GM19099 (cell line): Measurements from ENCODE around the gene MAP4K5.

Source experiments
- POLR2A ChIP-seq: IDR thresholded peaks from 3 replicates; pipeline ENCODE4 v1.6.1; 2011; ENCODE audit warnings: low read depth; ENCODE audit not compliant: insufficient read length; ENCODE audit errors: extremely low read depth

The MAP4K5 gene

DNA sequence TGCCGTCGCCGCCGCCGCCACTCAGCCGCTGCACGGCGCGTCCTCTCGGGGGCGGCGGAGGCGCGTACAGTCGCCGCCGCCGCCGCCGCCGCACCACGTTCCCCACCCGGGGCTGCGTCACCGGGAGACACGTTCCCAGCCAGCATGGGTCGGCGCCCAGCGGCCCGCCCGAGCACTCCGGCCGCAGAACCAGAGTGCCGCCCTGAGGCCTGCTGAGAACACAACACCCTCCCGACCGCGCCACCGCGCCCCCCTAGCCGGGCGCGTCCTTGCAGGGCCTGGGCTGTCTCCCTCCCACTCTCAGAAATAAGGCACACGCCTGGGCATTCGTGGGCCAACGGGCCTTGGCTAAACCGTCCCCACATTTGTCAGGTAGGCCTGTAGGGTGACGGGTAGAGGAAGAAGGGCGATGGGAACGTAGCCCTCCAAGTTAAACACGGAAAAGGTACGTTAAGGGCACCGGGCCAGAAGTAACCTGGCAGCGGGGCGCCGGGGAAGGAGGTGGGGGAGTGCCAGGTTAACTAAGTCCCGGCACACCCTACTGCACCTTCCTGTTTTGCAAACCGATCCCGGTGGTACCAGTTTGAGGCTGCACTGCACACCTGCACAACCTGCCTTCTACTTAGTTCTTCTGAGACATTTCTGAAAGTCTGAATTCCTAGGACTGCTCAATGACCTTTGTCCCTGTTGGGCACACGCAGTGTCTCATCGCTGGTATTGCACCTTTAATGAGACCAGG lies at the start of gene MAP4K5:
MAP4K5 (minus strand) TSS at position 68 of the 739 bp plus-strand sequence. CDS start 520 bp downstream, outside the sequence.
- peak; percentile 67 for TF ChIP-seq POLR2A

DNA sequence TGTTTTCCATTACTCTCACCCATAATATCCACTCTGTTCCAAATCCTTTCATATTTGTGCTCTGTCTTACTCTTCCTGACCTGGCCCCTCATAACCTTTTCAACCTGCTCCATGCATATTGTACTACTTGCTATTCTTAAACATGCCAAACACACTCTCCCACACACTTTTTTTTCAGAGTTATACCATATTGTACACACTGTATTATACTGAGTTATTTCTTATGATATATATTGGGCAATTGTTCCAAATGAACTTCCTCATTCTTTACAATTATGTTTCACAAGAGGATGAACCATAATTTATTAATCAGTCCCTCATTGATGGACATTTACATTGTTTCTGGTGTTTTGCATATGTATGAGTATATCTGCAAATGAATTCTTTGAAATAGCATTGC lies 46.1 kb upstream of the MAP4K5 start:
- TF ChIP-seq POLR2A, result no peak

DNA sequence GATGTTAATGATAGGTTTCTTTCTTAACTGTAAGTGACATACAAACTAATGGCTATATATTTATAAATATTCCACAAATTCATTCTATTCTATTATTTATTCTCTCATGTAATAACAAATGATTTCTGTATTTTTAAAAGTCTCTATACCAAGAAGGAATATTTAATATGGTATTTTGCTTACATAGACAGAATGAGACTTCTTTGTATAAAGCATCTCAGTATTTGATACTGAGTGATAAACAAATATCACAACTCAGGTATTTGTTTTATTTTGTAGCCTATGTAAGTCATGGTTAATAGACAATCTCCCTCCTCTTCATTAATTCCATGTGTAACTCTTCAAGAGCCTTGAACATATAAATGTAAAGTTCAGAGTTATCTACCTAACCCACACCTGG lies 45.6 kb upstream of the MAP4K5 start:
- TF ChIP-seq POLR2A, result no peak

DNA sequence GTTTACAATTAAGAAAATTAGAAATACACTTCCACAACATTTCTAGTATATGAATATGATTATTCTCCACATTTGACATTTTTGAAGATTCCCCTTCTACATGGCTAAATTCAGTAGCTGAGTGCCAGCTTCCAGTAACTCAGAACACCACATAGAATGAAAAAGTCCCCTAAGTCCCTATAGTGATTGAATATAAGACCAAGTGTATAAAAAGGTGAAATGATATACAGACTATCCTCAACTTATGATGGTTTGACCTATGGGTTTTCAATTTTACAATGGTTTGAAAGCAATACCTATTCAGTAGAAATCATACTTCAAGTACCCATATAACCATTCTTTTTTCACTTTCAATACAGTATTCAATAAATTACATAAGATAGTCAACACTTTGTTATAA lies 43.4 kb upstream of the MAP4K5 start:
- no peak for TF ChIP-seq POLR2A

DNA sequence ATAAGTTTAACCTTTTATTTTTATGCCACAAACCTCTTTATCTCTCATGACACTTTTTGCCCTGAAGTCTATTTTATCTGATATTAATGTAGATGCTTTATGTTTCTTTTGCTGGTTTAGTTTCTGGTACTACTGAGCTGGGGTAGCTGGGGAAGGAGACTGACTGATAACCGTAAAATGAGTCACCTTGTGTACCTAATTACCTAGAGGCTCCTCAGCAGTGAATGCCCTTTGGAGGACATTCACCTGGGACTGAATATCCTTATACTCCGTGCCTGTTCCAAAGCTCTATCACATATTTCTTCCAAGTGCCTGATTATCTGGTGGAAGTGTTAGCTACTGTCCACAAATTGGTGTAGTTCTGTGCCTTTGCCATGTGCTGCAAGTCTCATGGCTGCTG lies 41.5 kb upstream of the MAP4K5 start:
- no peak for TF ChIP-seq POLR2A

DNA sequence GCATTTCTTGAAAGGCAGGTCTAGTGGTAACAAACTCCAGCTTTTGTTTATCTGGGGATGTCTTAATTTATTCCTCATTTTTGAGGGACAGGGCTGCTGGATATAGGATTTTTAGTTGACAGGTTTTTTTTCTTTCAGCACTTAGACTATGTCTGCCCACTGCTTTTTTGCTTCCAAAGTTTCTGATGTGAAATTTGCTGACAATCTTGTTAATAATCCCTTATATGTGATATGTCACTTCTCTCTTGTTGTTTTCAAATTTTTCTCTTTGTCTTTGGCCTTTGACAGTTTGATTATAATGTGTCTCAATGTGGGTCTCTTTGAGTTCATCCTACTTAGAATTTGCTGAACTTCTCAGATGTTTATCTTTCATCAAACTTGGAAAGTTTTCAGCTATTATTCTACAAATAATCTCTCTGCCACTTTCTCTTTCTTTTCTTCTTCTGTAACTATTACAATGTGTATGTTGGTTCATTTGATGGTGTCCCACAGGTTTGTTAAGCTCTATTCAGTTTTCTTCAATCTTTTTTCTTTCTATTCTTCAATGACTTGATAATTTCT lies 37.4 kb upstream of the MAP4K5 start:
- no peak for TF ChIP-seq POLR2A

DNA sequence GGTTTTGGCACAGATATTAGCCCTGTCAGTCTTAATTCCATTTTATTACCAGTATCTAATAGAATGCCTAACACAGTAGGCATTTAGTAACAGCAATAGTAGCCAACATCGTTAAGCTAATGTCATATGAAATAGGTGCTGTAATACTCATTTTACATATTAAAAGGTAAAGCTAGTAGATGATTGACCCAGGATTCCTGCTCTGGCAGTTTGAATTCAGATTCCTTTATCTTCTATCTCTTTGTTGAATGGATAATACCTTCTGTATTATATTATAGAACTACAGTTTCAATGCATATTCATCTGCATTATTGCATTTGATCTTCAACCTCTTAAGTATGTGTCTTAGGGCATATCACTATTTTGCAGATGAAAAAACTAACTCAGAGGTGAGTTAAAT lies 30.5 kb upstream of the MAP4K5 start:
- TF ChIP-seq POLR2A, result no peak

DNA sequence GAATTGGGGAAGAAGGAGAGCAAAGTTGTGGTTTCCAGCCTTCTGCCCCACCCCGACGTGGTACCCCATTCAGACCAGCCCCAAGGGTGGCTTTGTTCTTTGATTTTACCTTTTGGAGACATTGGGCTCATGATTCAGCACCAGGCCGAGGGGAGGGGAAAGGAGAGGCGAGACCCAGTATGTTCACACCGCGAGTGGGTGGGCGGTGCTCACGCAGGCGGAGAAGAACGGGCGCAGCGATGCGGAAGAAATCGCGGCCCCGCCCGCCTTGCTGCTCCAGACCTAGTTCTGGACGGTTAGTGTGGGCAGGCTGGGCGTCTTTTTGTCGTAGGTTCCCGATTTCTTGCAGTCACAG lies 28.5 kb upstream of the MAP4K5 start:
- no peak for TF ChIP-seq POLR2A

DNA sequence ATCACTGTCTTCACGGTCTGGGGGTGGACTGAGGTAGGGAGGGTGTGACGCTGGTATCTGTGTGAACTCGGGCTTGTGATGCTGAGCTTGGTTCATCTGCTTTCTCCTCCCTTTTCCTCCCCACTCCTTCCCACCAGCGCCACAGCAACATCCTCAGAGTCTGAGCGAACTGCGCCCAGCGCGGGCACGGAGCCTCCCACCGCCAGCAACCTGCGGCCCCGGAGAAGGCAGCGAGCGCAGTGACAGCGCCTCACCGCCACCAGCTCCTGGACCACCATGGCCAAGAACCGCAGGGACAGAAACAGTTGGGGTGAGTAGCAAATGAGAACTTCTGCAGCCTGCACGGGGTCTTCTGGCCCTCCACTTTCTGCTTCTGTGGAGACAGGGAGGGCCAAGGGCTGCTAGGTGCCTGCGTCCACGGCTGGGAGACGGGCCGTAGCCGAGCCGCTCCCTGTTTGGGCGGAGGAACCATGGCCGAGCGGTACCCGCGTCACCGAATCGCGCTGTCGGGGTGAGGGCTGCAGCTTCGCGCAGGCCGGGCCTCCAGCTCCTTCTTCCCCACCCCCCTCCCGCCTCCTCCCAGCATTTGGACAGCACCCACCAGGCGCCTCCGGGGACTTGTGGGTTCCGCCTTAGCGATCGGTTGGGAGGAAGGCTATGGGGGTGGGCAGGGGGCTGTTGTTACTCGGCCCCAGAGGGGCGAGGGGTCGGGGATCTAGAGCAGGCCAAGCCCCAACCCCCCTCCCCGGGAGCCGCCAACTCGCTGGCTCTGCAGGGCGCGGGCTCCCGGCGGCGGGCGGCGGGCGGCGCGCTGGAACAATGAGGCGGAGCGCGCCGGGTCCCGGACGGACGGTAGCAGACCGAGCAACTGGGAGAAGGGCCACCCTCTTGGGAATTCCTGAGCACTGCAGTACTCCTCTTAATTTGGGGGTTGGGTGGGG lies 27.9 kb upstream of the MAP4K5 start, which contains the start of gene ATL1:
ATL1 (plus strand) TSS at position 156 of the 941 bp plus-strand sequence; CDS start at position 277, 121 bp downstream.
- no peak for TF ChIP-seq POLR2A

DNA sequence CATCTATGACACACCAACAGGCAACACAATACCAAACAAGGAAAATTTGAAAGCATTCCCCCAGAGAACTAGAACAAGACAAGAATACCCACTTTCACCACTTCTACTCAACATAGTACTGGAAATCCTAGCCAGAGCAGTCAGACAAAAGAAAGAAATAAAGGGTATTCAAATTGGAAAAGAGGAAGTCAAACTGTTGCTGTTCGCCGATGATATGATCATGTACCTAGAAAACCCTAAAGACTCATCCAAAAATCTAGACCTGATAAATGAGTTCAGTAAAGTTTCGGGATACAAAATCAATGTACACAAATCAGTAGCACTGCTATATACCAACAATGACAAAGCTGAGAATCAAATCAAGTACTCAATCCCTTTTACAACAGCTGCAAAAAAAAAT lies 19.5 kb upstream of the MAP4K5 start:
- TF ChIP-seq POLR2A, result no peak

DNA sequence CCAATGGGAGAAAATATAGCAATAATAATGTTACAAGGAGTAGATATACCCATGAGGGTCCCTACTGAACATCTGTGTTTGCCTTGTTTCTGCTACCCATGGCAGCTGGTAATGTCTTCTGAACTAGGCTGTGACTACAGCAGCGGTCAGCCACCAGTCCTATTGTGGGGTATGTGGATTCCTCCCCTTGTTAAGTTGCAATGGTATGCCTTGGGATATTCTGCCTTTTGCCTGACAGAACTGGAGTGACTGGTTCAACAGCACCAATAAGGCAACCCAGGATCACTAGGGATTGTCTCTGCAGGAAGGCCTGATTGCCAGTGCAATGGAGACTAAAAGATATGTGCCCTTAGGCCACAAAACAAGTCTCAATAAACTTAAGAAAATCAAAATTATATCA lies 17.9 kb upstream of the MAP4K5 start:
- TF ChIP-seq POLR2A, result no peak

DNA sequence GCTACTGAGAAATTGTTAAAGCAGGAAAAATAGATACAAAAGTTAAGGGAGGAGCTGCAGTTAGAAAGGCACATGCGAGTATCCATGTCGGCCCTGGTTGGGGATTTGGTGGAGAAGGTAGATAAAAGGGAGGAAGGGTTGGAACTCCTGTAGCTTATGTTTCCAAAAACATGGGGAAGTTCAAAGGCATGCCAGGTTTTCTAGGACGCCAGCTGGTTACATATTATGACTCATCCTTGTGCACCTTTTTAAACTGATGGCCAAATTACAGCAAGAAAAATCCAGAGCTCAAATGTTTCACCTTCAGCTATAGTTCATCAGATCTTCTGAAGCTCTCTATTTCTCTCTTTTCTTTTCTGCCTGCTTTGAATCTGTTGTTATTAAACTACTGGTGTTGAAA lies 13.2 kb upstream of the MAP4K5 start:
- no peak for TF ChIP-seq POLR2A

DNA sequence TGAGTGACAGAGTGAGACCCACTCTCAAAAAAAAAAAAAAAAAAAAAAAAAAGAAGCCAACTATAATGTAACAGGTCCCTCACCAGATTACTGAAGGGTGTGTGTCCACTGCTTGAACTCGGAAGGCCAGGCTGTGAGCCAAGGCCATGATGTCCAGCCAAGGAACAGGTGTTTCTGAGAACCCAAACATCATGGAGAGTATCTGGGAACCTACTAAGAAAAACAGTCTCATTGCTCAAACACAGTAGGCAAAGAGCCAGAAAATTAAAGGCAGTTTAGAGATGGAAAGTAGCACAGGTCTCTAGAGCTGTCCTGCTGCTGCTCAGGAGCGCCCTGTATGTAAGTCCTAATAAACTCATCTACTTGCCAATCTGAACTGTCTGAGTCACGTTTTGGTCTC lies 12.5 kb upstream of the MAP4K5 start:
- no peak for TF ChIP-seq POLR2A

DNA sequence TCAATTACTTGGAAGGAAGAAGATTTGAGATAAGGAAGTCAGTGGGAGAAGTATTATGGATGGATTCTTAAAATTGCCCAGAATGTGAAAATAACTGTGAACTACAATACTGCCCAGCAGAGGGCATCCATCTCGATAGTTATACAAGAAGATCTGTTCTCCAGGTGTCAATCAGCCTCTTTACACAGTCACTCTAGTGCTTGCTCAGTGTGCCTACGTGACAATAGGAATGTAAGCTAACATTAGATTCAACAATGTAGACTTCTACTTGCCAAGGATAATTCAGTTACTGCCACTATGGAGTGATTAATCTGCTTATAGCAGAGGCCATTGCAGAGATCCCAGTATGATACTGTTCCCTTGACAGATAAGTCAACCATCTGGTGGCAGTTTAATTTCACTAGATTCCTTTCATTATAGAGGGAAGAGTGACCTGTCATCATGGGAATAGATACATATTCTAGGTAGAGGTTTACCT lies 10.6 kb upstream of the MAP4K5 start:
- no peak for TF ChIP-seq POLR2A

DNA sequence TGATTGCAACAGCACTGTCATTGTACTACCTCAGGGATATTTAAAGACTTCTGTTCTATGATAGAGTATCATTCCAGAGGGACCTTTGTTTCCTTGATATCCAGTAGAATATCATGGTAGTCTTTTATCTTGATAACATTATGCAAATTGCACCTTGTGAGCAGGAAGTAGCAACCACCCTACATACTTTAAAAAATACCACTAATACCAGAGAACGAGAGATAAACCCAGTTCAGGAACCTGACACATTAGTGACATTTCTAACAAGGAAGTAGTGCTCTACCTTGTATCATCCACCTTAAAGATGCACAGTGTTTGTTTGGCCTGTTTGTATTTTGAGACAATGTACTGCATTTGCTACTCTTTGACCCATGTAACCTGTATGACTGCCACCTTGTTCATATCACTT lies 8.8 kb upstream of the MAP4K5 start:
- TF ChIP-seq POLR2A, result no peak
